Stomach (tissue), 9 donors: ENCODE measurements around the gene ATXN2L. TPM values are rescaled to one million over a fixed set of nuclear protein-coding genes. Genes with fewer than 3 reads are reported as not detected.

ENCODE experiments used
- DNase-seq, 2 donors: peaks; one replicate each; pipeline versions ENCODE4 v3.0.0 to v3.0.0-alpha.2; 2013 to 2019
- H3K27ac ChIP-seq, 5 donors: fragments of 200-600 bp in 4 of 5; sonication (generic) in 4 of 5; one replicate each; pipeline ENCODE4 v1.5.1; 2013 to 2019; ENCODE audit warnings: mild to moderate bottlenecking in 1 of 5, moderate library complexity in 1 of 5
- H3K27me3 ChIP-seq, 3 donors: fragments of 200-600 bp; sonication (generic); one replicate each; pipeline ENCODE4 v1.5.1; 2017 to 2019; ENCODE audit warnings: mixed run types in 1 of 3
- H3K36me3 ChIP-seq, 4 donors: fragments of 200-600 bp; sonication (generic); 1 replicate in 3 of 4; 2 replicates in 1 of 4; pipeline ENCODE4 v1.5.1; 2016 to 2019
- H3K4me1 ChIP-seq, 4 donors: fragments of 200-600 bp; sonication (generic); one replicate each; pipeline ENCODE4 v1.5.1; 2016 to 2019
- H3K4me3 ChIP-seq, 4 donors: fragments of 200-600 bp; sonication (generic) in 3 of 4; one replicate each; pipeline ENCODE4 v1.5.1; 2016 to 2019; ENCODE audit warnings: mild to moderate bottlenecking in 1 of 4
- H3K9me3 ChIP-seq, 4 donors: fragments of 200-600 bp; sonication (generic); one replicate each; pipeline ENCODE4 v1.5.1; 2016 to 2019
- CTCF ChIP-seq, 7 experiments: fragments of 450-650 bp in 4 of 7; fragments of 200-600 bp in 3 of 7; sonication (generic) in 3 of 7; IDR thresholded peaks; one replicate each; pipeline ENCODE4 v1.5.1; 2016 to 2019; ENCODE audit warnings: antibody characterized with exemption in 7 of 7, control low read depth in 2 of 7, mild to moderate bottlenecking in 1 of 7
- EP300 ChIP-seq: sonication (generic); formaldehyde crosslinking; IDR thresholded peaks from one replicate; pipeline ENCODE4 v1.6.1; 2017; ENCODE audit warnings: antibody characterized with exemption
- POLR2A ChIP-seq, 4 donors: fragments of 450-650 bp; IDR thresholded peaks; one replicate each; pipeline ENCODE4 v1.6.1; 2016; ENCODE audit warnings: antibody characterized with exemption in 4 of 4, control low read depth in 2 of 4, mild to moderate bottlenecking in 1 of 4, moderate library complexity in 1 of 4
- POLR2AphosphoS5 ChIP-seq, 3 donors: sonication (generic); formaldehyde crosslinking; IDR thresholded peaks; one replicate each; pipeline ENCODE4 v1.6.1; 2016; ENCODE audit warnings: antibody characterized with exemption in 3 of 3
- WGBS, 5 donors: extraction: QIAGEN DNeasy Blood & Tissue Kit in 3 of 5; methylation state at CpG; one replicate each; pipeline versions ENCODE4 v1.1.5 to v1.1.7; 2013 to 2018; 5-methylcytosine and 5-hydroxymethylcytosine counted together
- intact Hi-C: fragments of 100-400 bp; cut with DNase I; formaldehyde crosslinking; loops from one replicate; pipeline ENCODE4 v1.15.1; 2023; ENCODE audit warnings: low total_unique reads
- polyA plus RNA-seq, 3 donors: library from polyadenylated mRNA; stranded (reverse); fragments of 200-250 nt; gene quantifications; one replicate each; pipeline ENCODE4 v1.2.3, GENCODE V29; 2013
- total RNA-seq, 5 donors: library from RNA; depleted of rRNA; stranded (reverse); fragments of >200 nt; gene quantifications; one replicate each; pipeline versions ENCODE4 v1.1.0 to v1.2.3, GENCODE V29; 2014 to 2016
- donor health status: healthy with polysubstance abuse.
- donor health status: Bipolar disorder and iron deficiency.
- donor health status: healthy.

Gene ATXN2L
- total and polyA plus RNA-seq, 8 donors, result 24.4 to 644 (median 64.8) TPM

- peaks cover 19 to 35% (median 32%) of the 10 kb centered on the region in 4 donors for H3K4me1 ChIP-seq
- peaks cover 27 to 45% (median 42%) of the 10 kb centered on the region in 4 donors for H3K36me3 ChIP-seq
- peak overlapping the region; percentile 95 to 98 (median 96) for H3K4me3 ChIP-seq
- intact Hi-C loops, result no loop called here
- peak overlapping the region; percentile 82 to 93 (median 89) for H3K27ac ChIP-seq
- TF ChIP-seq POLR2AphosphoS5 (IDR thresholded peaks at IDR 0.05) (peak in 1 of 3 donors; percentile 20), EP300 (no peak), CTCF (IDR thresholded peaks at IDR 0.05) (no peak), POLR2A (IDR thresholded peaks at IDR 0.05) (no peak)
- WGBS, 5 donors, result 16 to 38% (median 33%) methylated on average over 7 to 10 of the region's 10 CpGs
- H3K27me3 ChIP-seq, result no peaks in the 10 kb centered on the region
- peak; percentile 61 to 85 for DNase-seq
- H3K9me3 ChIP-seq, result no peaks in the 10 kb centered on the region
Observed at GRCh38 chr16:28845293-28845692, 22.5 kb downstream of the ATXN2L start.

- TF ChIP-seq POLR2A (IDR thresholded peaks at IDR 0.05), result no peak
- TF ChIP-seq EP300, result no peak
- no peak for TF ChIP-seq CTCF (IDR thresholded peaks at IDR 0.05)
- no peak for TF ChIP-seq POLR2AphosphoS5 (IDR thresholded peaks at IDR 0.05)
- 0 to 2% (median 1%) methylated on average over 7 to 16 of the region's 16 CpGs for WGBS, 5 donors
- DNase-seq, result no peak
- no peaks in the 10 kb centered on the region for H3K9me3 ChIP-seq
- H3K4me1 ChIP-seq, result peaks cover 19 to 35% (median 32%) of the 10 kb centered on the region in 4 donors
- peak overlapping the region; percentile 95 to 98 (median 96) for H3K4me3 ChIP-seq
- H3K27ac ChIP-seq, result peak overlapping the region; percentile 82 to 93 (median 89)
- no peaks in the 10 kb centered on the region for H3K27me3 ChIP-seq
- intact Hi-C loops, result no loop called here
- H3K36me3 ChIP-seq, result peaks cover 27 to 43% (median 42%) of the 10 kb centered on the region in 4 donors
Observed at GRCh38 chr16:28845761-28846079, 22.9 kb downstream of the ATXN2L start.

- peaks cover 27 to 38% (median 37%) of the 10 kb centered on the region in 4 donors for H3K36me3 ChIP-seq
- intact Hi-C loops, result no loop called here
- TF ChIP-seq CTCF (IDR thresholded peaks at IDR 0.05) (peak in 5 of 7 experiments; percentile 40 to 72 (median 59)), EP300 (no peak), POLR2AphosphoS5 (IDR thresholded peaks at IDR 0.05) (peak; percentile 63 to 92 (median 89)), POLR2A (IDR thresholded peaks at IDR 0.05) (peak in 1 of 4 donors; percentile 6)
- no peaks in the 10 kb centered on the region for H3K27me3 ChIP-seq
- H3K4me3 ChIP-seq, result peak within 1 kb of the TSS; percentile 95 to 98 (median 96)
- H3K4me1 ChIP-seq, result peaks cover 19 to 35% (median 32%) of the 10 kb centered on the region in 4 donors
- 0 to 1% (median 0%) methylated on average over 15 to 73 of the region's 73 CpGs for WGBS, 5 donors
- no peaks in the 10 kb centered on the region for H3K9me3 ChIP-seq
- peak; percentile 96 to 100 for DNase-seq
- H3K27ac ChIP-seq, result peak within 1 kb of the TSS; percentile 82 to 93 (median 89)
Observed at GRCh38 chr16:28846080-28846932, 23.5 kb downstream of the ATXN2L start, which contains the start of gene TUFM. Gene TUFM, minus strand, starts transcription at chr16:28846348. Its CDS starts 79 bp downstream, at chr16:28846269.

- peaks cover 19 to 35% (median 32%) of the 10 kb centered on the region in 4 donors for H3K4me1 ChIP-seq
- peaks cover 24 to 33% (median 31%) of the 10 kb centered on the region in 4 donors for H3K36me3 ChIP-seq
- H3K9me3 ChIP-seq, result no peaks in the 10 kb centered on the region
- WGBS, 5 donors, result 9 to 21% (median 16%) methylated on average over 3 to 5 of the region's 5 CpGs
- peak overlapping the region; percentile 82 to 93 (median 89) for H3K27ac ChIP-seq
- TF ChIP-seq POLR2A (IDR thresholded peaks at IDR 0.05), result no peak
- no peak for TF ChIP-seq CTCF (IDR thresholded peaks at IDR 0.05)
- TF ChIP-seq POLR2AphosphoS5 (IDR thresholded peaks at IDR 0.05), result no peak
- no peak for TF ChIP-seq EP300
- intact Hi-C loops, result no loop called here
- DNase-seq, result peak in 1 of 2 donors; percentile 44
- H3K4me3 ChIP-seq, result peak overlapping the region; percentile 95 to 98 (median 96)
- H3K27me3 ChIP-seq, result no peaks in the 10 kb centered on the region
Observed at GRCh38 chr16:28846933-28847273, 24.1 kb downstream of the ATXN2L start.
